ENCODE results near the gene DOC2A.

The DOC2A gene

DNA sequence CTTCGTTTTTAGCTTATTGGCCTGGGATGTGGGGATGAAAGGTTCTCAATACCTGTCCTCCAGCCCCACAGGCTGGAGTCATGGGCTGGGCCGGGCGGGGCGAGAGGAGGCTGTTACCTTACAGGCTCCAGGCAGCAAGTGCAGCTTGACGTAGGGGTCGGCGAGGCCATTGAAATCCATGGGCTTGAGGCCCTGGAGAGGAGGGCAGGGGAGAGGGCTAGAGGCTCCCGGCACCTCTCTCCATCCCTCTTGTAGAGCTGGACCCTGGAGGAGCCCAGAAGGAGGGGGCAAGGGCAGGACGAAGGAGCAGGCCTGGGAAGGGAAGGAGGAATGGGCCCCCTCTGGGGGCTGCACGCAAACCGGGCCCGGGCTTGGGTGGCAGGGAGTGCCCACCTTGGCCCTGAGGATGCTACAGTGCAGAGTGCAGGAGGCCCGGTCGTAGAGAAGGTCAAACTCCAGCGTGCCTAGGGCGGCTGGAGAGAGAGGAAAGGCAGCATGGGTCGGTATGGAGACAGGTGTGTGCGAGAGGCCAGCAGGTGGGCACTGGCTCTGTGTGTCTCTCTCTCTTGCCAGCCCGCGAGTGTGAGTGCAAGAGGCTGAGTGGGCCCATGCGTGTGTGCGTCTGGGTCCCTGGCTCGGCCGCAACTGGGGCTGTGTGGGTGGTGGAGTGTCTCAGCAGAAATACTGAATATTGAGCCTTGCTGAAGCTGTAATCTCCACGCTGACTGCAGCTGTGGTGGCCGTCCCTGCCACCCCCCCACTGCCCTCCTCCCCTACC is 1.6 kb downstream of the DOC2A start:
- no peak overlapping the region for H3K4me3 ChIP-seq (replicated peaks; ENCODE audit: low read depth, low read length)
- no peak for TF ChIP-seq CTCF (IDR thresholded peaks at IDR 0.05; ENCODE audit: insufficient read depth, low read length, poor library complexity, severe bottlenecking)
- no peaks in the 10 kb centered on the region for H3K36me3 ChIP-seq (ENCODE audit: control insufficient read depth, insufficient read depth, low read length)
- no peaks in the 10 kb centered on the region; the same call in 1 of the 2 replicates for H3K27me3 ChIP-seq (replicated peaks; ENCODE audit: control insufficient read depth, insufficient read depth, low read length)
- DNase-seq (ENCODE audit: extremely low read depth, insufficient read length), result no peak

DNA sequence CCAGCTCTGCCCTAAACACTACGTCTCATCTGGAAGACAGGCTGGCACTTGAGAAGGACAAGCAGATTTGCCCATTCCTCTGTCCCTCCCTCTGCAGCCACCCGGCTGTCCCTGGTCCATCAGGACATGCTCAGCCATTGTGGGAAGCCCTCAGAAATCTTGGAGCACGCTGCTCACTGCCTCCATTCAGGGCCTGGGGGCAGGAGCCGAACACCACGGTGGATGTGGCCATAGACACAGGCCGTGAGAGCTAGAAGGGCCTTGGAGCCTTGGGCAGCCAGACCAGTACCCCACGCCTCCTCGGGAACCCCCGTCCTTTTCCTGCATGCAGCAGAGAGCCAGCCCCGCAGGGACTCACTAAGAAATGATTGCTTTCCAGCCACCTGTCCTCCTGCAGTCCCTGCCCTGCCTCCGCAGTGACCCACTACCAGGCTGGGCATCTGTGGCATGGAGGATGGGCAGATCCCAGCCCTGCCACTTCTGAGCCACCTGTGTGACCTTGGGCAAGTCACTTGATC is 3.4 kb downstream of the DOC2A start:
- Histone ChIP-seq H3K27me3 (replicated peaks; ENCODE audit: control insufficient read depth, insufficient read depth, low read length) (no peaks in the 10 kb centered on the region; the same call in 1 of the 2 replicates), H3K36me3 (ENCODE audit: control insufficient read depth, insufficient read depth, low read length) (peaks cover 4% of the 10 kb centered on the region), H3K4me3 (replicated peaks; ENCODE audit: low read depth, low read length) (no peak overlapping the region)
- DNase-seq (ENCODE audit: extremely low read depth, insufficient read length), result no peak
- no peak for TF ChIP-seq CTCF (IDR thresholded peaks at IDR 0.05; ENCODE audit: insufficient read depth, low read length, poor library complexity, severe bottlenecking)

DNA sequence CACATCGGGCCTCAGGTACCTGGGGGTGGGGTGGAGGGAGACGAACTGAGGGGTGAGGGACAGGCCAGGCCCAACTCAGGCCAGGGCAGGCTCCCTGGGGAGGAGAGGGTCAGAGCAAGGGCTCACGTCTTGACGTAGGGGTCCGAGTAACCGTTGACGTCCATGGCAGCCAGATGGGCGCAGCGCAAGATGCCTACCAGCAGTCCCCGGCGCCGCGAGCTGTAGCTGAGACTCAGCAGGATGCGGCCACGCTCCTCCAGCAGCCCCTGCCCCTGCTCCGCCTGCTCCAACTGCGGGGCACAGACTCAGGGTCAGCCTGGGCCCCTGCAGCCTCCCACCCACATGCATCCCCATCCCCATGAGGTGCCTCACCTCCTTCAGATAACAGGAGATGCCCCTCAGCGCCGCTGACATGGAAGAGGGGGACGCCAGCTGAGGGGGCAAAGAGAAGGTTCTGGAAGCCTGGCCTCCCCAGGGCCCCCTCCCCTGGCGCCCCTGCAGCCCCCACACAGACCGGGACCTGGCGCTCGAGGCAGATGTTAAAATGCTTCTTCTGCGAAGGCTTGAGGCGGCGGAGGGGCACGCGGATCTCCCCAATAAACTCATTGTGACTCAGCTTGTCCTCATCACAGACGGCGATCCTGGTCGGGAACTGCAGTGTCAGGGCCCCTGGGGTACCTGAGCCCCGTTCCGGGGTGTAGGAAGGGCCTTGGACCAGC is 4.0 kb downstream of the DOC2A start:
- no peak overlapping the region for H3K4me3 ChIP-seq (replicated peaks; ENCODE audit: low read depth, low read length)
- no peak for TF ChIP-seq CTCF (IDR thresholded peaks at IDR 0.05; ENCODE audit: insufficient read depth, low read length, poor library complexity, severe bottlenecking)
- DNase-seq (ENCODE audit: extremely low read depth, insufficient read length), result no peak
- peaks cover 4% of the 10 kb centered on the region for H3K36me3 ChIP-seq (ENCODE audit: control insufficient read depth, insufficient read depth, low read length)
- no peaks in the 10 kb centered on the region; the same call in 1 of the 2 replicates for H3K27me3 ChIP-seq (replicated peaks; ENCODE audit: control insufficient read depth, insufficient read depth, low read length)

DNA sequence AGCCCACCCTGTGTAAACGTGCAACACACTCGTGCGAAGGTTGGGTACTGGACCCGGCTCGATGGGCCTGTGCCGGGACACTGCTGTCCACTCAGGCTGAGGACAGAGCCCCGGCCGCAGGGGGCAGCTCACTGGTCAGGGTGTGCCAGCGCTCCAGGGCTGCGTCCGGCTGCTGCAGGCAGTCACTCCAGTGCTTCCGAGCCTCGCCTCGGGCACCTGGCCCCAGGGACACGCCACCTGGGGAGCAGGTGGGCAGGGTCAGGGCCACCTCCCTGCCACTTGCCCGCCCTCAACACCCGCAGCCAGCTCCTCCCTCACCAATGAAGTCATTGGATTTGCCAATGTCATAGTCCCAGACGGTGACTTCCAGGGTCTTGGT is 4.7 kb downstream of the DOC2A start:
- no peak for TF ChIP-seq CTCF (IDR thresholded peaks at IDR 0.05; ENCODE audit: insufficient read depth, low read length, poor library complexity, severe bottlenecking)
- Histone ChIP-seq H3K27me3 (replicated peaks; ENCODE audit: control insufficient read depth, insufficient read depth, low read length) (no peaks in the 10 kb centered on the region; the same call in 1 of the 2 replicates), H3K36me3 (ENCODE audit: control insufficient read depth, insufficient read depth, low read length) (peaks cover 6% of the 10 kb centered on the region), H3K4me3 (replicated peaks; ENCODE audit: low read depth, low read length) (no peak overlapping the region)
- no peak for DNase-seq (ENCODE audit: extremely low read depth, insufficient read length)

DNA sequence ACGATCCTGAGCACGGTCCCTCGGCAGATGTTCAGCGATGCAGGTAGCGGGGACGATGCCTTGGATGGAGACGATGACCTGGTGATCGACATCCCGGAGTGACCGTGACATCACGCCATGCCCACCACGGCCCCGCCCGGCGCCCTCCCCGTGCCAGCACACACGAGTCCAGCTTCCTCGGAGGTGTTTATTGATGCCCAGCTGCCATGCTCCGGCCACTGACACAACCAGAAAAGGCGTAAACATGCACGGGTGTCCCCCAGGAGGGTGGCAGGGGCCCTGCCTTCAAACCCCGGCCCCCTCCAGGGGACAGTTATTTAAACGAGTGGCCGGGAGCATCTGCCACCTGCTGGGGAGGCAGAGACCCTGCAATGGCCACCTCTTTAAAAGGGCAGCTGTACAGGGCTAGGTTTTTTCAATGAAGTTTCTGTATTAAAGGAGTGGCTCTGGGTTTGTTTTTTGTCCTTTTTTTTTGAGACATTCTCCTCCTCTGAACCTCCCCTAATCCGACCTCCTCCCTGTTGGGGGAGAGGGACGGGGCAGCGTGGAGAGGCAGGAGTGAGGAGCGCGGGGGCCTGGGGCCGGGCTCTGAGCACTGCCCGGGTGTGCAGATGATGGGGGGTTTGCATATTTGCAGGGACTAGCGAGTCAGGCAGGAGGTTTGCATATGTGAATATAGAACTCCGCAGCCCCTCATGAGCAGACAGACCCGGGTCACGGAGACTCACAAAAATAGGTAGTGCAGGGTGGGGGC is 5.3 kb downstream of the DOC2A start:
- no peak overlapping the region for H3K4me3 ChIP-seq (replicated peaks; ENCODE audit: low read depth, low read length)
- H3K27me3 ChIP-seq (replicated peaks; ENCODE audit: control insufficient read depth, insufficient read depth, low read length), result no peaks in the 10 kb centered on the region; the same call in 1 of the 2 replicates
- peak; percentile 87 for TF ChIP-seq CTCF (IDR thresholded peaks at IDR 0.05; ENCODE audit: insufficient read depth, low read length, poor library complexity, severe bottlenecking)
- peaks cover 9% of the 10 kb centered on the region for H3K36me3 ChIP-seq (ENCODE audit: control insufficient read depth, insufficient read depth, low read length)
- no peak for DNase-seq (ENCODE audit: extremely low read depth, insufficient read length)
